Tibial nerve (tissue), 4 donors: Measurements from ENCODE around the gene PDE6G. TPM values are rescaled to one million over a fixed set of nuclear protein-coding genes. Genes with fewer than 3 reads are reported as not detected.

ENCODE experiments used
- DNase-seq, 2 donors: peaks; one replicate each; pipeline ENCODE4 v3.0.0-alpha.2; 2019; ENCODE audit warnings: low spot score in 2 of 2
- H3K27ac ChIP-seq, 4 donors: fragments of 200-600 bp; sonication (generic) in 3 of 4; one replicate each; pipeline ENCODE4 v1.5.1; 2017 to 2019; ENCODE audit warnings: mild to moderate bottlenecking in 1 of 4
- H3K27me3 ChIP-seq, 2 donors: fragments of 200-600 bp; sonication (generic) in 1 of 2; one replicate each; pipeline versions ENCODE4 v1.5.1 to v1.6.0; 2017 to 2019
- H3K36me3 ChIP-seq, 3 donors: fragments of 200-600 bp; sonication (generic); one replicate each; pipeline ENCODE4 v1.5.1; 2018 to 2019
- H3K4me1 ChIP-seq, 4 donors: fragments of 200-600 bp; sonication (generic) in 3 of 4; one replicate each; pipeline ENCODE4 v1.5.1; 2017 to 2019
- H3K4me3 ChIP-seq, 4 donors: fragments of 200-600 bp; sonication (generic) in 3 of 4; one replicate each; pipeline ENCODE4 v1.5.1; 2017 to 2019; ENCODE audit warnings: mild to moderate bottlenecking in 1 of 4, moderate library complexity in 1 of 4
- H3K9me3 ChIP-seq, 4 donors: fragments of 200-600 bp; sonication (generic) in 3 of 4; one replicate each; pipeline ENCODE4 v1.5.1; 2017 to 2019
- EP300 ChIP-seq, 2 donors: sonication (generic); formaldehyde crosslinking; IDR thresholded peaks; one replicate each; pipeline ENCODE4 v1.6.1; 2017; ENCODE audit warnings: antibody characterized with exemption in 2 of 2, mild to moderate bottlenecking in 1 of 2
- POLR2A ChIP-seq, 2 donors: fragments of 450-650 bp; IDR thresholded peaks; one replicate each; pipeline ENCODE4 v1.6.1; 2017; ENCODE audit warnings: antibody characterized with exemption in 2 of 2, mild to moderate bottlenecking in 2 of 2, moderate library complexity in 2 of 2
- WGBS, 2 donors: methylation state at CpG; one replicate each; pipeline ENCODE4 v1.1.5; 2018; 5-methylcytosine and 5-hydroxymethylcytosine counted together
- total RNA-seq, 4 donors: library from RNA; depleted of rRNA; stranded (reverse); fragments of >200 nt; gene quantifications; one replicate each; pipeline ENCODE4 v1.1.0, GENCODE V29; 2016
- TF ChIP-seq, protein P1 (sequence below), 5 experiments: fragments of 200-600 bp in 3 of 5; fragments of 450-650 bp in 2 of 5; sonication (generic) in 3 of 5; IDR thresholded peaks; one replicate each; pipeline ENCODE4 v1.5.1; 2016 to 2019; ENCODE audit warnings: antibody characterized with exemption in 5 of 5, mild to moderate bottlenecking in 3 of 5, moderate library complexity in 2 of 5

The PDE6G gene
- total RNA-seq, 4 donors from 2014 or later = not detected

- H3K27ac ChIP-seq = peak overlapping the region in 1 of 4 donors; percentile 64
- TF ChIP-seq, protein P1, sequence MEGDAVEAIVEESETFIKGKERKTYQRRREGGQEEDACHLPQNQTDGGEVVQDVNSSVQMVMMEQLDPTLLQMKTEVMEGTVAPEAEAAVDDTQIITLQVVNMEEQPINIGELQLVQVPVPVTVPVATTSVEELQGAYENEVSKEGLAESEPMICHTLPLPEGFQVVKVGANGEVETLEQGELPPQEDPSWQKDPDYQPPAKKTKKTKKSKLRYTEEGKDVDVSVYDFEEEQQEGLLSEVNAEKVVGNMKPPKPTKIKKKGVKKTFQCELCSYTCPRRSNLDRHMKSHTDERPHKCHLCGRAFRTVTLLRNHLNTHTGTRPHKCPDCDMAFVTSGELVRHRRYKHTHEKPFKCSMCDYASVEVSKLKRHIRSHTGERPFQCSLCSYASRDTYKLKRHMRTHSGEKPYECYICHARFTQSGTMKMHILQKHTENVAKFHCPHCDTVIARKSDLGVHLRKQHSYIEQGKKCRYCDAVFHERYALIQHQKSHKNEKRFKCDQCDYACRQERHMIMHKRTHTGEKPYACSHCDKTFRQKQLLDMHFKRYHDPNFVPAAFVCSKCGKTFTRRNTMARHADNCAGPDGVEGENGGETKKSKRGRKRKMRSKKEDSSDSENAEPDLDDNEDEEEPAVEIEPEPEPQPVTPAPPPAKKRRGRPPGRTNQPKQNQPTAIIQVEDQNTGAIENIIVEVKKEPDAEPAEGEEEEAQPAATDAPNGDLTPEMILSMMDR (IDR thresholded peaks at IDR 0.05) = no peak
- TF ChIP-seq EP300 (IDR thresholded peaks at IDR 0.05) = no peak
- TF ChIP-seq POLR2A (IDR thresholded peaks at IDR 0.05) = no peak
- no peaks in the 10 kb centered on the region for H3K27me3 ChIP-seq
- no peak overlapping the region for H3K4me3 ChIP-seq
- DNase-seq = no peak
- peaks cover 0 to 5% (median 0%) of the 10 kb centered on the region in 4 donors for H3K4me1 ChIP-seq
- H3K9me3 ChIP-seq = no peaks in the 10 kb centered on the region
- peaks cover 0 to 84% (median 24%) of the 10 kb centered on the region in 3 donors for H3K36me3 ChIP-seq
- 89 to 93% methylated on average over 13 of the region's 13 CpGs for WGBS, 2 donors
Measured at GRCh38 chr17:81608605-81609004, 47.7 kb downstream of the PDE6G start.

DNA sequence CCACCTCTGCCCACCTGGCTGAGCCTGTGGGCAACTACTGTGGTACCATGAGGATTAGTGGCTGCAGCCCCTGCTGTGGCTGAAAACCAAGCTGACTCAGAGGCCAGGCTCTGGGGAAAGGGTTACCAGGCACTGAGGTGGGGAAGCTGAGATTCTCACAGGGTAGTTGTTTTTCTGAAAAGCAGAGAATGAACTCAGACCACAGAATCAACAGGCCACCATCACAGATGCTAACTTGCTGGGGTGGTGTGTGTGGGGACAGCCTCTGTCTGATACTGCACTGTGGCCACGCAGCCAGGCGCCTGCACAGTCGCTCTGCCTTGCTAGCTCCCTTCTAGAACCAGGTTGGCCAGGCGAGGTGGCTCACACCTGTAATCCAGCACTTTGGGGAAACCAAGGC is 48.3 kb downstream of the PDE6G start:
- H3K9me3 ChIP-seq = no peaks in the 10 kb centered on the region
- WGBS, 2 donors = 97 to 100% methylated on average over 4 of the region's 4 CpGs
- no peaks in the 10 kb centered on the region for H3K4me1 ChIP-seq
- peak overlapping the region in 1 of 4 donors; percentile 64 for H3K27ac ChIP-seq
- no peak overlapping the region for H3K4me3 ChIP-seq
- no peaks in the 10 kb centered on the region for H3K27me3 ChIP-seq
- DNase-seq = no peak
- H3K36me3 ChIP-seq = peaks cover 0 to 89% (median 24%) of the 10 kb centered on the region in 3 donors
- TF ChIP-seq, protein P1 (IDR thresholded peaks at IDR 0.05) = no peak
- TF ChIP-seq EP300 (IDR thresholded peaks at IDR 0.05) (no peak), POLR2A (IDR thresholded peaks at IDR 0.05) (no peak)

- DNase-seq = no peak
- 62% methylated on average over 6 of the region's 6 CpGs for WGBS, 2 donors
- Histone ChIP-seq H3K27ac (peak overlapping the region in 1 of 4 donors; percentile 64), H3K27me3 (no peaks in the 10 kb centered on the region), H3K9me3 (no peaks in the 10 kb centered on the region), H3K4me1 (no peaks in the 10 kb centered on the region), H3K4me3 (no peak overlapping the region), H3K36me3 (peaks cover 0 to 92% (median 24%) of the 10 kb centered on the region in 3 donors)
- TF ChIP-seq, protein P1 (IDR thresholded peaks at IDR 0.05) = no peak
- TF ChIP-seq POLR2A (IDR thresholded peaks at IDR 0.05) (no peak), EP300 (IDR thresholded peaks at IDR 0.05) (no peak)
Measured at GRCh38 chr17:81607431-81607830, 48.9 kb downstream of the PDE6G start.

- Histone ChIP-seq H3K27ac (no peak overlapping the region), H3K9me3 (no peaks in the 10 kb centered on the region), H3K4me1 (peaks cover 0 to 4% (median 0%) of the 10 kb centered on the region in 4 donors), H3K27me3 (no peaks in the 10 kb centered on the region), H3K4me3 (no peak overlapping the region), H3K36me3 (peaks cover 0 to 89% (median 17%) of the 10 kb centered on the region in 3 donors)
- TF ChIP-seq POLR2A (IDR thresholded peaks at IDR 0.05) (no peak), EP300 (IDR thresholded peaks at IDR 0.05) (no peak)
- TF ChIP-seq, protein P1 (IDR thresholded peaks at IDR 0.05) = no peak
- DNase-seq = no peak
- 77 to 79% methylated on average over 11 of the region's 11 CpGs for WGBS, 2 donors
Measured at GRCh38 chr17:81603846-81604610, 52.3 kb downstream of the PDE6G start.

GRCh38 chr17:81601525-81602120 is 54.7 kb downstream of the PDE6G start:
- Histone ChIP-seq H3K4me1 (peaks cover 0 to 4% (median 0%) of the 10 kb centered on the region in 4 donors), H3K27ac (no peak overlapping the region), H3K4me3 (no peak overlapping the region), H3K27me3 (no peaks in the 10 kb centered on the region), H3K9me3 (no peaks in the 10 kb centered on the region), H3K36me3 (peaks cover 0 to 89% (median 13%) of the 10 kb centered on the region in 3 donors)
- DNase-seq = peak in 1 of 2 donors; percentile 48
- WGBS, 2 donors = 35 to 37% methylated on average over 9 of the region's 9 CpGs
- TF ChIP-seq EP300 (IDR thresholded peaks at IDR 0.05) (no peak), POLR2A (IDR thresholded peaks at IDR 0.05) (no peak)
- TF ChIP-seq, protein P1 (IDR thresholded peaks at IDR 0.05) = peak; percentile 58 to 78 (median 72)
